DMS79 treated with DMSO at 0.1 percent for 48 hours (cell line): Measurements from ENCODE around the gene GIMAP5.

Experiments used
- DNase-seq: peaks from one replicate; lab custom pipeline; 2025; lab: John Stamatoyannopoulos, UW

Gene GIMAP5

GRCh38 chr7:150735596-150736358 lies 1.4 kb upstream of the GIMAP5 start:
- no peak for DNase-seq

- DNase-seq, result no peak
Measured at GRCh38 chr7:150736864-150737263, 354 bp upstream of the GIMAP5 start.

GRCh38 chr7:150738092-150738491 lies 874 bp downstream of the GIMAP5 start:
- no peak for DNase-seq

GRCh38 chr7:150738591-150739001 lies 1.4 kb downstream of the GIMAP5 start:
- DNase-seq, result no peak

- DNase-seq, result no peak
Measured at GRCh38 chr7:150739033-150739432, 1.8 kb downstream of the GIMAP5 start.

GRCh38 chr7:150740053-150740452 lies 2.8 kb downstream of the GIMAP5 start:
- DNase-seq, result no peak

- no peak for DNase-seq
Measured at GRCh38 chr7:150742286-150742968, 5.2 kb downstream of the GIMAP5 start.

- no peak for DNase-seq
Measured at GRCh38 chr7:150744041-150744656, 6.9 kb downstream of the GIMAP5 start.

GRCh38 chr7:150745086-150745485 lies 7.9 kb downstream of the GIMAP5 start:
- DNase-seq, result no peak

- no peak for DNase-seq
Measured at GRCh38 chr7:150745876-150746275, 8.7 kb downstream of the GIMAP5 start.

- DNase-seq, result no peak
Measured at GRCh38 chr7:150746921-150747320, 9.7 kb downstream of the GIMAP5 start.

GRCh38 chr7:150748376-150748775 lies 11.2 kb downstream of the GIMAP5 start:
- DNase-seq, result no peak

- no peak for DNase-seq
Measured at GRCh38 chr7:150751702-150752101, 14.5 kb downstream of the GIMAP5 start.

- no peak for DNase-seq
Measured at GRCh38 chr7:150753239-150753638, 16.0 kb downstream of the GIMAP5 start.

GRCh38 chr7:150753826-150754603 lies 16.8 kb downstream of the GIMAP5 start:
- no peak for DNase-seq

GRCh38 chr7:150754951-150755350 lies 17.7 kb downstream of the GIMAP5 start:
- DNase-seq, result no peak

GRCh38 chr7:150755473-150756099 lies 18.4 kb downstream of the GIMAP5 start:
- no peak for DNase-seq

- no peak for DNase-seq
Measured at GRCh38 chr7:150756166-150756565, 18.9 kb downstream of the GIMAP5 start.

GRCh38 chr7:150756858-150757257 lies 19.6 kb downstream of the GIMAP5 start:
- DNase-seq, result no peak

- DNase-seq, result no peak
Measured at GRCh38 chr7:150759479-150759878, 22.3 kb downstream of the GIMAP5 start.

GRCh38 chr7:150766334-150766709 lies 29.1 kb downstream of the GIMAP5 start:
- DNase-seq, result no peak

GRCh38 chr7:150769768-150770167 lies 32.5 kb downstream of the GIMAP5 start:
- no peak for DNase-seq
